ENCODE measurements around the gene SH3BP5. TPM values are rescaled to one million over a fixed set of nuclear protein-coding genes. Genes with fewer than 3 reads are reported as not detected.

The SH3BP5 gene
- total RNA-seq, 2 experiments from 2014 or later, result 15.1 to 31.3 TPM

DNA sequence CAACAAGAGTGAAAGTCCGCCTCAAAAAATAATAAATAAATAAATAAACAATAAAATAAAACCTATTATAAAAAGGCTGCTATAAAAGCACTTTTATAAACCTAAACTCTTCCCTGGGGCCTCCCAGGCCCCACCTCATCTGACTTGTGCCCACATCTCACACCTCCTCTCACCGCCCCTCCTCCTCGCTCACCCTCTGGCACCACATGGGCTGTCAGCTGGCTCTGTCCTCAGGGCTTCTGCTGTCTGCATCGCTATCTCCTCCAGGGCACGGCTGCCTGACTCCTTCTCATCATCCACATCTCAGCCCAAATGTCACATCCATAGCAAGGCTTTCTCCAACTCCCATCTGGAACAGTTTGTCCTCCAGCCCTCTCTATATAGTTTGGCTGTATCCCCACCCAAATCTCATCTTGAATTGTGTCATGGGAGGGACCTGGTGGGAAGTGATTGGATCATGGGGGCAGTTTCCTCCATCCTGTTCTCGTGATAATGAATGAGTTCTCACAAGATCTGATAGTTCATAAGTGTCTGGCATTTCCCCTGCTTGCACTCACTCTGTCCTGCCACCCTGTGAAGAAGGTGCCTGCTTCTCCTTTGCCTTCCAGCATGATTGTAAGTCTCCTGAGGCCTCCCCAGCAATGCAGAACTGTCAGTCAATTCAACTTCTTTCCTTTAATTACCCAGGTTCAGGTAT, 8.8 kb upstream of the SH3BP5 start:
- no peak for DNase-seq (ENCODE audit: low spot score)
- Histone ChIP-seq H3K4me3 (ENCODE audit: low read depth, low read length, poor library complexity, severe bottlenecking) (no peak overlapping the region), H3K27ac (ENCODE audit: low read depth, low read length, poor library complexity, severe bottlenecking) (no peak overlapping the region), H3K9me2 (ENCODE audit: insufficient read depth, low read length) (no peaks in the 10 kb centered on the region), H2AFZ (ENCODE audit: low read length) (peak overlapping the region; percentile 63; the same call in 1 of the 2 replicates), H3K9me3 (ENCODE audit: low read length) (peaks cover 7% of the 10 kb centered on the region; the same call in 1 of the 2 replicates), H3K4me1 (ENCODE audit: insufficient read depth, low read length, poor library complexity, severe bottlenecking) (peaks cover 44% of the 10 kb centered on the region), H3K79me2 (ENCODE audit: insufficient read depth, low read depth, low read length) (no peaks in the 10 kb centered on the region), H3K4me2 (ENCODE audit: low read length) (0 out of 2 replicates have a peak overlapping the region, but pooled peaks have one; percentile 9), H3K36me3 (ENCODE audit: insufficient read depth, low read length) (no peaks in the 10 kb centered on the region), H4K20me1 (ENCODE audit: insufficient read depth, low read length) (no peaks in the 10 kb centered on the region)
- ChIA-PET CTCF (ENCODE audit: unreplicated experiment) (no interaction called here), POLR2A (interaction anchor here (2.0 kb wide), 1 partner anchor 8 kb away, joined by 9 read pairs; the partner anchor contains the start of gene SH3BP5)
- intact Hi-C loops (cut with micrococcal nuclease; ENCODE audit: unreplicated experiment), result no loop called here
- TF ChIP-seq, protein P1, sequence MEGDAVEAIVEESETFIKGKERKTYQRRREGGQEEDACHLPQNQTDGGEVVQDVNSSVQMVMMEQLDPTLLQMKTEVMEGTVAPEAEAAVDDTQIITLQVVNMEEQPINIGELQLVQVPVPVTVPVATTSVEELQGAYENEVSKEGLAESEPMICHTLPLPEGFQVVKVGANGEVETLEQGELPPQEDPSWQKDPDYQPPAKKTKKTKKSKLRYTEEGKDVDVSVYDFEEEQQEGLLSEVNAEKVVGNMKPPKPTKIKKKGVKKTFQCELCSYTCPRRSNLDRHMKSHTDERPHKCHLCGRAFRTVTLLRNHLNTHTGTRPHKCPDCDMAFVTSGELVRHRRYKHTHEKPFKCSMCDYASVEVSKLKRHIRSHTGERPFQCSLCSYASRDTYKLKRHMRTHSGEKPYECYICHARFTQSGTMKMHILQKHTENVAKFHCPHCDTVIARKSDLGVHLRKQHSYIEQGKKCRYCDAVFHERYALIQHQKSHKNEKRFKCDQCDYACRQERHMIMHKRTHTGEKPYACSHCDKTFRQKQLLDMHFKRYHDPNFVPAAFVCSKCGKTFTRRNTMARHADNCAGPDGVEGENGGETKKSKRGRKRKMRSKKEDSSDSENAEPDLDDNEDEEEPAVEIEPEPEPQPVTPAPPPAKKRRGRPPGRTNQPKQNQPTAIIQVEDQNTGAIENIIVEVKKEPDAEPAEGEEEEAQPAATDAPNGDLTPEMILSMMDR (conservative IDR thresholded peaks at IDR 0.05; ENCODE audit: low read length), result no peak
- no peak for TF ChIP-seq EZH2phosphoT487 (IDR thresholded peaks at IDR 0.05; ENCODE audit: borderline replicate concordance, low read depth, low read length)
- BruUV-seq (replicated peaks), result no TSS peak

DNA sequence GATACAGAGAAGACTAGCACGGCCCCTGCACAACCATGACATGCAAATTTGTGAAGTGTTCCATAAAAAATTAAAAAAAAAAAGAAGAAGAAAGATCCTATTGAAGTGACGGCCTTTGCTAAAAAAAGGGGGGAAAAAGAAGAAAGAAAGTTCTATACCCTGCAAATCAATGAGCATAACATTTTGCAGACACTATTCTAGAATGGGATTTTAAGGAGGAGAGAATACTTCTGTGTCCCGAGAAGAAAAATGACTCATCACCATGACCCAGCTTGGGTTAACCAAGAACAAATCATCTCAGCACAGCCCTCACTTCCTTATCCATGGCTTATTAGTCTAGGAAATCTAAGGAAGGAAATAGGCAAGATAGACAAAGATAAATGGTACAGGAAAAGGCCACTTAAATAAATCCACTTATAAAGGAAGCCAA, 7.4 kb upstream of the SH3BP5 start:
- H3K27ac ChIP-seq (ENCODE audit: low read depth, low read length, poor library complexity, severe bottlenecking), result no peak overlapping the region
- no peaks in the 10 kb centered on the region for H3K79me2 ChIP-seq (ENCODE audit: insufficient read depth, low read depth, low read length)
- 0 out of 2 replicates have a peak overlapping the region, but pooled peaks have one; percentile 28 for H2AFZ ChIP-seq (ENCODE audit: low read length)
- H4K20me1 ChIP-seq (ENCODE audit: insufficient read depth, low read length), result no peaks in the 10 kb centered on the region
- H3K9me3 ChIP-seq (ENCODE audit: low read length), result peaks cover 7% of the 10 kb centered on the region; the same call in 1 of the 2 replicates
- H3K4me3 ChIP-seq (ENCODE audit: low read depth, low read length, poor library complexity, severe bottlenecking), result no peak overlapping the region
- intact Hi-C loops (cut with micrococcal nuclease; ENCODE audit: unreplicated experiment), result no loop called here
- CTCF ChIA-PET (ENCODE audit: unreplicated experiment), result no interaction called here
- no peak for DNase-seq (ENCODE audit: low spot score)
- H3K36me3 ChIP-seq (ENCODE audit: insufficient read depth, low read length), result no peaks in the 10 kb centered on the region
- POLR2A ChIA-PET, result no interaction called here
- H3K9me2 ChIP-seq (ENCODE audit: insufficient read depth, low read length), result no peaks in the 10 kb centered on the region
- TF ChIP-seq, protein P1 (conservative IDR thresholded peaks at IDR 0.05; ENCODE audit: low read length), result no peak
- TF ChIP-seq EZH2phosphoT487 (IDR thresholded peaks at IDR 0.05; ENCODE audit: borderline replicate concordance, low read depth, low read length), result no peak
- no peak overlapping the region for H3K4me2 ChIP-seq (ENCODE audit: low read length)
- H3K4me1 ChIP-seq (ENCODE audit: insufficient read depth, low read length, poor library complexity, severe bottlenecking), result peaks cover 30% of the 10 kb centered on the region
- BruUV-seq (replicated peaks), result no TSS peak

DNA sequence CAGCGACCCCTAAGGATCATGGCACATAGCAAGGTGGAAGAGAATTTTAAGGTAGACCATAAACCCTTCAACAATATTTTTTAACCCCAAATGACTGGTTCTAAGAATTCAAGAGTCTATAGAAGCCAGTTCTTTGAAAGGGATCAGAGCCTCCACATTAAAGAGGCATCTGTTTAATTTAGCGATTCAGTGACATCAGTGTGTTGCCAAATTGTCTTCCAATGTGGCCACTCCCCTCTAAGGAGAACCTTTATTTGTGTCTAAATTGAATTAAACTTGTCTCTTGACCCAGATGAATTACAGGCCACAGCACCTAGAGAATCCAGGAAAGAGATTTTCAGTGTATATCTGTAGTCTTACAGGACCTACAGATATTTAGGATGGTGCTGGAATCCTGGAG, 6.6 kb upstream of the SH3BP5 start:
- Histone ChIP-seq H3K27ac (ENCODE audit: low read depth, low read length, poor library complexity, severe bottlenecking) (no peak overlapping the region), H3K9me2 (ENCODE audit: insufficient read depth, low read length) (no peaks in the 10 kb centered on the region), H3K36me3 (ENCODE audit: insufficient read depth, low read length) (no peaks in the 10 kb centered on the region), H3K4me2 (ENCODE audit: low read length) (no peak overlapping the region), H3K4me3 (ENCODE audit: low read depth, low read length, poor library complexity, severe bottlenecking) (no peak overlapping the region), H2AFZ (ENCODE audit: low read length) (peak overlapping the region; percentile 7; the same call in 1 of the 2 replicates), H3K9me3 (ENCODE audit: low read length) (peaks cover 7% of the 10 kb centered on the region; the same call in 1 of the 2 replicates), H3K4me1 (ENCODE audit: insufficient read depth, low read length, poor library complexity, severe bottlenecking) (peaks cover 25% of the 10 kb centered on the region), H3K79me2 (ENCODE audit: insufficient read depth, low read depth, low read length) (no peaks in the 10 kb centered on the region), H4K20me1 (ENCODE audit: insufficient read depth, low read length) (no peaks in the 10 kb centered on the region)
- CTCF ChIA-PET (ENCODE audit: unreplicated experiment), result no interaction called here
- no peak for DNase-seq (ENCODE audit: low spot score)
- POLR2A ChIA-PET, result no interaction called here
- intact Hi-C loops (cut with micrococcal nuclease; ENCODE audit: unreplicated experiment), result no loop called here
- TF ChIP-seq, protein P1 (conservative IDR thresholded peaks at IDR 0.05; ENCODE audit: low read length), result no peak
- no peak for TF ChIP-seq EZH2phosphoT487 (IDR thresholded peaks at IDR 0.05; ENCODE audit: borderline replicate concordance, low read depth, low read length)
- no TSS peak for BruUV-seq (replicated peaks)
